SK-N-MC (cell line): ENCODE measurements around the gene DCDC2.

Source experiments
- EZH2 ChIP-seq: fragments of 200-600 bp; sonication (generic); IDR thresholded peaks from one replicate; pipeline ENCODE4 v1.6.1; 2017; ENCODE audit warnings: antibody characterized with exemption
- FOXP2 ChIP-seq: optimal IDR thresholded peaks from 2 replicates; pipeline ENCODE3; 2011; ENCODE audit warnings: mild to moderate bottlenecking, moderate library complexity; ENCODE audit not compliant: insufficient read depth; ENCODE audit errors: extremely low read length, control extremely low read depth
- POLR2AphosphoS5 ChIP-seq: IDR thresholded peaks from 2 replicates; pipeline ENCODE4 v1.6.1; 2012; ENCODE audit warnings: mild to moderate bottlenecking, low read depth, low read length, borderline replicate concordance

- TF ChIP-seq POLR2AphosphoS5 (no peak), EZH2 (no peak), FOXP2 (no peak)
Measured at GRCh38 chr6:24397631-24398030, 39.8 kb upstream of the DCDC2 start.
